GM23338 (cell line): Measurements from ENCODE around the gene HACD2.

Experiments
- CREB1 ChIP-seq: fragments of 250-450 bp; sonication (Bioruptor Pico); IDR thresholded peaks from 2 replicates; pipeline ENCODE4 v1.5.0; 2020; ENCODE audit warnings: low read depth, mild to moderate bottlenecking, moderate library complexity
- ZNF331 ChIP-seq: fragments of 250-450 bp; sonication (Bioruptor Pico); IDR thresholded peaks from 2 replicates; pipeline ENCODE4 v1.5.0; 2020; ENCODE audit warnings: low read depth, mild to moderate bottlenecking, moderate library complexity
- TF ChIP-seq, protein P1 (sequence below), 2 experiments: fragments of 200-600 bp in 1 of 2; sonication (generic) in 1 of 2; conservative IDR thresholded peaks; 2 replicates each; pipeline versions ENCODE4 v1.5.1 to v1.6.1; 2016 to 2017; ENCODE audit warnings: antibody characterized with exemption in 2 of 2, low read depth in 2 of 2, mild to moderate bottlenecking in 2 of 2, moderate library complexity in 1 of 2
- TF ChIP-seq, protein P2 (sequence below): IDR thresholded peaks from 2 replicates; pipeline ENCODE4 v1.6.1; 2016; ENCODE audit warnings: antibody characterized with exemption

DNA sequence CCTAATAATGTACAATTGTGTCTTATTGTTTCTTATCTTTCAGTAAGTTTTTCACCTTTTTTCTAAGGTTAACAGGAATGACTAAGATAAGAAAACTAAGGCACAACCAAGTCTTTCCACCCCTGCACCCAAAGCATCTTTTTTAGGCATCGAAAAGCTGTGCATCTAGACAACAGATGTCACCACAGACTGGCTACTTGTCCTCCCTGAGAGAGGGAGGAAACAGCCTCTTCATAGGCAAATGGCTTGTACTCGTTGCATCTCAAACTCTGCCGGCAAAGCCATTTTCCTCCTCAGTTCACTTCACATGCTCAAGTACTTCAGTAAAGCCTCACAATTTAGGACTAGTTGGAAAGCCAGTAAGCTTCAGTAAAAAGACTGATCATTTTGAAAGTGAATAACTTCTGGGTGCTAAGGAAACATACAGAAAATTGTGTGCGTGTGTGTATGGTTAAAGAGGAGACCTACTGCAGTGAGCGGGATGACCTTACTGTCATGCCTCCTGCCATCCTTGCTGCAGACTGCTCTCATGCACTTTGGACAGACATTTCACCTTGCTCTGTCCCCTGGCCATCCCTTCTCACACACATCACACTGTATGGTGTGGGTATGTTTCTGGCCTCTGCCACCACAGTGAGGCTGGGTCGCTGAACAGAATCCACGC, 36.5 kb upstream of the HACD2 start:
- TF ChIP-seq, protein P1, sequence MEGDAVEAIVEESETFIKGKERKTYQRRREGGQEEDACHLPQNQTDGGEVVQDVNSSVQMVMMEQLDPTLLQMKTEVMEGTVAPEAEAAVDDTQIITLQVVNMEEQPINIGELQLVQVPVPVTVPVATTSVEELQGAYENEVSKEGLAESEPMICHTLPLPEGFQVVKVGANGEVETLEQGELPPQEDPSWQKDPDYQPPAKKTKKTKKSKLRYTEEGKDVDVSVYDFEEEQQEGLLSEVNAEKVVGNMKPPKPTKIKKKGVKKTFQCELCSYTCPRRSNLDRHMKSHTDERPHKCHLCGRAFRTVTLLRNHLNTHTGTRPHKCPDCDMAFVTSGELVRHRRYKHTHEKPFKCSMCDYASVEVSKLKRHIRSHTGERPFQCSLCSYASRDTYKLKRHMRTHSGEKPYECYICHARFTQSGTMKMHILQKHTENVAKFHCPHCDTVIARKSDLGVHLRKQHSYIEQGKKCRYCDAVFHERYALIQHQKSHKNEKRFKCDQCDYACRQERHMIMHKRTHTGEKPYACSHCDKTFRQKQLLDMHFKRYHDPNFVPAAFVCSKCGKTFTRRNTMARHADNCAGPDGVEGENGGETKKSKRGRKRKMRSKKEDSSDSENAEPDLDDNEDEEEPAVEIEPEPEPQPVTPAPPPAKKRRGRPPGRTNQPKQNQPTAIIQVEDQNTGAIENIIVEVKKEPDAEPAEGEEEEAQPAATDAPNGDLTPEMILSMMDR (conservative IDR thresholded peaks at IDR 0.05; ENCODE audit: low read depth in 2 of 2) = no peak
- TF ChIP-seq ZNF331 (CRISPR knock-in tag) (no peak), CREB1 (CRISPR knock-in tag) (no peak)
- TF ChIP-seq, protein P2, sequence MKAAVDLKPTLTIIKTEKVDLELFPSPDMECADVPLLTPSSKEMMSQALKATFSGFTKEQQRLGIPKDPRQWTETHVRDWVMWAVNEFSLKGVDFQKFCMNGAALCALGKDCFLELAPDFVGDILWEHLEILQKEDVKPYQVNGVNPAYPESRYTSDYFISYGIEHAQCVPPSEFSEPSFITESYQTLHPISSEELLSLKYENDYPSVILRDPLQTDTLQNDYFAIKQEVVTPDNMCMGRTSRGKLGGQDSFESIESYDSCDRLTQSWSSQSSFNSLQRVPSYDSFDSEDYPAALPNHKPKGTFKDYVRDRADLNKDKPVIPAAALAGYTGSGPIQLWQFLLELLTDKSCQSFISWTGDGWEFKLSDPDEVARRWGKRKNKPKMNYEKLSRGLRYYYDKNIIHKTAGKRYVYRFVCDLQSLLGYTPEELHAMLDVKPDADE = no peak
